H1 (cell line): ENCODE measurements around the gene RAMACL. TPM values are rescaled to one million over a fixed set of nuclear protein-coding genes. Genes with fewer than 3 reads are reported as not detected.

Experiments
- CHD7 ChIP-seq: fragments of 300-600 bp; sonication (generic); IDR thresholded peaks from 2 replicates; pipeline ENCODE4 v1.7.1; 2012; ENCODE audit warnings: low read length, moderate library complexity, mild to moderate bottlenecking, inconsistent platforms; ENCODE audit not compliant: insufficient replicate concordance
- polyA plus RNA-seq, 7 experiments: library from polyadenylated mRNA; depleted of rRNA in 3 of 7; stranded (reverse) in 5 of 7; unstranded in 2 of 7; fragments of >200 nt in 5 of 7; fragments of 200-250 nt in 2 of 7; gene quantifications; 1 replicate in 5 of 7; 2 replicates in 1 of 7; 4 replicates in 1 of 7; pipeline versions ENCODE4 v1.2.1 to v1.2.3, GENCODE V29; 2011 to 2013; ENCODE audit warnings: missing spikeins in 2 of 7, mixed read lengths in 2 of 7
- total RNA-seq: library from RNA; stranded (reverse); fragmentation: NEBNext Ultra II Directional; extraction: Animal tissue kit (Norgen Biotek cat#: 25700); gene quantifications from 2 replicates; pipeline ENCODE4 v1.2.1, GENCODE V29; 2021

The RAMACL gene
- total and polyA plus RNA-seq, 2 of the 8 experiments (the other 6 are each of a cell fraction or from before 2014, with no cell fraction given), result 0.23 to 0.97 TPM

- no peak for TF ChIP-seq CHD7
These were observed 42.2 kb downstream of the RAMACL start (continued) for GRCh38 chr6:166544296-166544605.
